Measurements from ENCODE around the gene SENP7. TPM values are rescaled to one million over a fixed set of nuclear protein-coding genes. Genes with fewer than 3 reads are reported as not detected.

SENP7 gene
- total RNA-seq, 1 experiment from 2014 or later: 12.0 TPM

DNA sequence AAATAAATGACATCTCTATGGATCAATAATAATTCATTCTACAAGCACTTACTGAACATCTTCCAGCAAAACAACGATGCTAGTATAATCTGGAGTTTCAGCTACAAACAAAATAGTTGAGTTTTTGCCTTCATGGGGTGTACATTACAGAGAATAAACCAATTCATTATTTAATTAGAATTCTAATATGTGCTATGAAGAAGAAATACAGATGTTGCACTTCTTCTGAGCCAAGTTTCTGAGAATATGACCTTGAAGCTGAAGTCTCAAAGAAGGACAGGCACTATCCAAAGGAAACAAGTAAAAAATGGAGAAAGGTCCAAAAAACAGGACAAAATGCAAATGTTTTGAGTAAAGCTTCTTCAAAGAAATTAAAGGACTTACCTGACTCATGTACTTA lies 94.2 kb downstream of the SENP7 start:
- Mint-ChIP-seq H3K27ac (ENCODE audit: unreplicated experiment) (no peak overlapping the region), H3K4me3 (ENCODE audit: low read depth, unreplicated experiment) (no peak overlapping the region), H3K4me1 (ENCODE audit: low read depth, unreplicated experiment) (no peaks in the 10 kb centered on the region), H3K9me3 (ENCODE audit: low read depth, unreplicated experiment) (no peaks in the 10 kb centered on the region), H3K27me3 (ENCODE audit: unreplicated experiment) (no peaks in the 10 kb centered on the region), H3K36me3 (ENCODE audit: insufficient read depth, unreplicated experiment) (no peaks in the 10 kb centered on the region)
- no peak for DNase-seq
- intact Hi-C loops (cut with micrococcal nuclease; ENCODE audit: unreplicated experiment): no loop called here
- BruUV-seq (replicated peaks): no TSS peak
- TF ChIP-seq, protein P1, sequence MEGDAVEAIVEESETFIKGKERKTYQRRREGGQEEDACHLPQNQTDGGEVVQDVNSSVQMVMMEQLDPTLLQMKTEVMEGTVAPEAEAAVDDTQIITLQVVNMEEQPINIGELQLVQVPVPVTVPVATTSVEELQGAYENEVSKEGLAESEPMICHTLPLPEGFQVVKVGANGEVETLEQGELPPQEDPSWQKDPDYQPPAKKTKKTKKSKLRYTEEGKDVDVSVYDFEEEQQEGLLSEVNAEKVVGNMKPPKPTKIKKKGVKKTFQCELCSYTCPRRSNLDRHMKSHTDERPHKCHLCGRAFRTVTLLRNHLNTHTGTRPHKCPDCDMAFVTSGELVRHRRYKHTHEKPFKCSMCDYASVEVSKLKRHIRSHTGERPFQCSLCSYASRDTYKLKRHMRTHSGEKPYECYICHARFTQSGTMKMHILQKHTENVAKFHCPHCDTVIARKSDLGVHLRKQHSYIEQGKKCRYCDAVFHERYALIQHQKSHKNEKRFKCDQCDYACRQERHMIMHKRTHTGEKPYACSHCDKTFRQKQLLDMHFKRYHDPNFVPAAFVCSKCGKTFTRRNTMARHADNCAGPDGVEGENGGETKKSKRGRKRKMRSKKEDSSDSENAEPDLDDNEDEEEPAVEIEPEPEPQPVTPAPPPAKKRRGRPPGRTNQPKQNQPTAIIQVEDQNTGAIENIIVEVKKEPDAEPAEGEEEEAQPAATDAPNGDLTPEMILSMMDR (IDR thresholded peaks at IDR 0.05; ENCODE audit: unreplicated experiment): no peak
- CTCF ChIA-PET: no interaction called here

DNA sequence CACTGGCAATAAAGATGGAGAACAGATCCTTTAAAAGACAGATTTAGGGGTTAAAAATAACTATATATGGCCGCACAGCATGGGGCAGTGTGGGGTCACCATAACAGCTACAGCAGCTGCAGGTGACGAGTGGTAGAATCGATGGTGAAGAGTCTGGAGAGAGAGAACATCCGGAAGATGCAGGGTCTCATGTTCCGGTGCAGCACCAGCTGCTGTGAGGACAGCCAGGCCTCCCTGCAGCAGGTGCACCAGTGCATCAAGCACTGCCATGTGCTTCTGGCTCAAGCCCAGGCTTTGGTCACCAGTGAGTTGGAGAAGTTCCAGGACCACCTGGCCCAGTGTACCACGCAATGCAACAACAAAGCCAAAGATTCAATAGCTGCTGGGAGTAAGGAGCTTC lies 98.9 kb downstream of the SENP7 start:
- no peak for DNase-seq
- intact Hi-C loops (cut with micrococcal nuclease; ENCODE audit: unreplicated experiment): no loop called here
- Mint-ChIP-seq H3K9me3 (ENCODE audit: low read depth, unreplicated experiment) (no peaks in the 10 kb centered on the region), H3K36me3 (ENCODE audit: insufficient read depth, unreplicated experiment) (no peaks in the 10 kb centered on the region), H3K27ac (ENCODE audit: unreplicated experiment) (no peak overlapping the region), H3K4me1 (ENCODE audit: low read depth, unreplicated experiment) (no peaks in the 10 kb centered on the region), H3K4me3 (ENCODE audit: low read depth, unreplicated experiment) (no peak overlapping the region), H3K27me3 (ENCODE audit: unreplicated experiment) (no peaks in the 10 kb centered on the region)
- TF ChIP-seq, protein P1 (IDR thresholded peaks at IDR 0.05; ENCODE audit: unreplicated experiment): no peak
- no TSS peak for BruUV-seq (replicated peaks)
- CTCF ChIA-PET: no interaction called here

DNA sequence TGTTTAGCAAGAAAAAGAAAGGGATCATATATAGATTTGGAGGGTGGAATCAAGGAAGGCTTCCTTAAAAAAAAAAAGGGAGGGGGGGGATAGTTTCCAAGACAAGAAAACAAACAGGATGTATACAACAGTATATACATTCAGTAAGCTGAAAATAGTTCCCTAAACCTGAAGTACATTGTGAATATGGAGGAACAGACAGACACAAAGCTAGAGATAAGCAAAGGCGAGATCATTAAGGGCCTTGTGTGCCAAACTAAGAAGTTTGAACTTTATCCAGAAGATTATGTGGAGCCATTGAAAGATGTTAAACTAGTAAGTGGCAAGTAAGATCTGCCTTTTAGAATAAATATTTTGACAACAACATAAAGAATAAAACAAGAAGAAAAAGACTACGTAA lies 99.4 kb downstream of the SENP7 start:
- Mint-ChIP-seq H3K27ac (ENCODE audit: unreplicated experiment) (no peak overlapping the region), H3K4me3 (ENCODE audit: low read depth, unreplicated experiment) (no peak overlapping the region), H3K9me3 (ENCODE audit: low read depth, unreplicated experiment) (no peaks in the 10 kb centered on the region), H3K27me3 (ENCODE audit: unreplicated experiment) (no peaks in the 10 kb centered on the region), H3K36me3 (ENCODE audit: insufficient read depth, unreplicated experiment) (no peaks in the 10 kb centered on the region), H3K4me1 (ENCODE audit: low read depth, unreplicated experiment) (no peaks in the 10 kb centered on the region)
- CTCF ChIA-PET: interaction anchor here (0.6 kb wide), 1 partner anchor 12 kb away, joined by 5 read pairs; no protein-coding TSS in a partner anchor
- no TSS peak for BruUV-seq (replicated peaks)
- intact Hi-C loops (cut with micrococcal nuclease; ENCODE audit: unreplicated experiment): no loop called here
- no peak for DNase-seq
- TF ChIP-seq, protein P1 (IDR thresholded peaks at IDR 0.05; ENCODE audit: unreplicated experiment): no peak

DNA sequence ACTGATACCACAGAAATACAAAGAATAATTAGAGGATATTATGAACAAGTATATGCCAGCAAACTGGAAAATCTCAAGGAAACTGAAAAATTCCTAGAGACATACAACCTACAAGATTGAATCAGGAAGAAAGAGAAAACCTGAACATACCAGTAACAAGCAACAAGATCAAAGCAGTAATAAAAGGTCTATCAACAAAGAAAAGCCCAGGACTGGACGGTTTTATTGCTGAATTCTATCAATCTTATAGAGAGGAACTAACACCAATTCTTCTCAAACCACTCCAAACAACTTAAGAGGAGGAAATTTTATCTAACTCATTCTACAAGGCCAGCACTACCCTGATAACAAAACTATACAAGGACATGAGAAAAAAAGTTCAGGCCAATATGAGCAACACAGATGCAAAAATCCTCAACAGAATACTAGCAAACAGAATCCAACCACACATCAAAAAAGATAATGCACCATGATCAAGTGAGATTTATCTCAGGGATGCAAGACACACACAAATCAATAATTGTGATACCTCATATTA lies 121.5 kb downstream of the SENP7 start:
- DNase-seq: no peak
- CTCF ChIA-PET: no interaction called here
- TF ChIP-seq, protein P1 (IDR thresholded peaks at IDR 0.05; ENCODE audit: unreplicated experiment): no peak
- no TSS peak for BruUV-seq (replicated peaks)
- no peaks in the 10 kb centered on the region for H3K27me3 Mint-ChIP-seq (ENCODE audit: unreplicated experiment)
- H3K36me3 Mint-ChIP-seq (ENCODE audit: insufficient read depth, unreplicated experiment): no peaks in the 10 kb centered on the region
- H3K4me3 Mint-ChIP-seq (ENCODE audit: low read depth, unreplicated experiment): no peak overlapping the region
- H3K9me3 Mint-ChIP-seq (ENCODE audit: low read depth, unreplicated experiment): peaks cover 8% of the 10 kb centered on the region
- intact Hi-C loops (cut with micrococcal nuclease; ENCODE audit: unreplicated experiment): no loop called here
- H3K4me1 Mint-ChIP-seq (ENCODE audit: low read depth, unreplicated experiment): no peaks in the 10 kb centered on the region
- H3K27ac Mint-ChIP-seq (ENCODE audit: unreplicated experiment): no peak overlapping the region

All from Calu3 (cell line).